SU-DHL-6 (cell line): ENCODE measurements around the gene AMER2.

Experiments used
- H2AFZ ChIP-seq: fragments of 200-600 bp; sonication (generic); 2 replicates; pipeline ENCODE4 v1.6.1; 2014; ENCODE audit warnings: low read depth, mild to moderate bottlenecking, moderate library complexity, mixed read lengths, antibody characterized with exemption, low read length; ENCODE audit not compliant: severe bottlenecking
- H3F3A ChIP-seq: fragments of 200-600 bp; shearing (Covaris generic); 2 replicates; pipeline ENCODE4 v1.6.0; 2016; ENCODE audit warnings: antibody characterized with exemption, mild to moderate bottlenecking; ENCODE audit not compliant: insufficient read depth
- H3K27ac ChIP-seq: fragments of 200-600 bp; sonication (generic); 2 replicates; pipeline ENCODE4 v1.5.1; 2016; ENCODE audit warnings: low read depth, mild to moderate bottlenecking, low read length, moderate library complexity, mixed read lengths
- H3K27me3 ChIP-seq: fragments of 200-600 bp; sonication (generic), shearing (Covaris generic); 2 replicates; pipeline ENCODE4 v1.6.0; 2014; ENCODE audit warnings: mild to moderate bottlenecking, low read length
- H3K36me3 ChIP-seq: fragments of 200-600 bp; sonication (generic); 2 replicates; pipeline ENCODE4 v1.6.1; 2014; ENCODE audit warnings: mild to moderate bottlenecking, low read length, mixed read lengths
- H3K4me2 ChIP-seq: fragments of 300-600, 200-600 bp; shearing (Covaris generic), sonication (generic); 2 replicates; pipeline ENCODE4 v1.6.0; 2014; ENCODE audit warnings: low read length, low read depth, mild to moderate bottlenecking; ENCODE audit not compliant: poor library complexity, severe bottlenecking
- H3K4me3 ChIP-seq: fragments of 200-600 bp; sonication (generic); 2 replicates; pipeline ENCODE4 v1.5.1; 2014; ENCODE audit warnings: antibody characterized with exemption, low read length, mild to moderate bottlenecking, mixed read lengths; ENCODE audit not compliant: insufficient read depth, poor library complexity, severe bottlenecking
- H3K79me2 ChIP-seq: fragments of 200-600 bp; sonication (generic); 2 replicates; pipeline ENCODE4 v1.6.1; 2014; ENCODE audit warnings: mild to moderate bottlenecking, low read length, moderate library complexity; ENCODE audit not compliant: insufficient read depth
- H3K9ac ChIP-seq: fragments of 200-600 bp; sonication (generic); 2 replicates; pipeline ENCODE4 v1.7.0; 2014; ENCODE audit warnings: mild to moderate bottlenecking, low read length
- H3K9me2 ChIP-seq: fragments of 200-600 bp; sonication (generic); replicated peaks from 2 replicates; pipeline ENCODE4 v1.6.1; 2014; ENCODE audit warnings: low read length; ENCODE audit not compliant: insufficient read depth
- H3K9me3 ChIP-seq: fragments of 200-600 bp; sonication (generic); 2 replicates; pipeline ENCODE4 v1.6.1; 2014; ENCODE audit warnings: low read length, mixed read lengths; ENCODE audit not compliant: insufficient read depth
- H4K20me1 ChIP-seq: fragments of 200-600 bp; sonication (generic); 2 replicates; pipeline ENCODE4 v1.6.1; 2014; ENCODE audit warnings: low read depth, mild to moderate bottlenecking, antibody characterized with exemption, low read length, moderate library complexity, mixed read lengths
- EZH2phosphoT487 ChIP-seq: fragments of 200-600 bp; sonication (generic), shearing (Covaris generic); conservative IDR thresholded peaks from 2 replicates; pipeline ENCODE4 v1.6.1; 2018; ENCODE audit warnings: mild to moderate bottlenecking, antibody characterized with exemption, low read length, moderate library complexity, mixed read lengths
- TF ChIP-seq, protein P1 (sequence below): fragments of 200-600 bp; sonication (generic); IDR thresholded peaks from one replicate; pipeline ENCODE4 v1.5.1; 2017; ENCODE audit warnings: antibody characterized with exemption, mild to moderate bottlenecking, low read length, moderate library complexity; ENCODE audit not compliant: insufficient read depth, poor library complexity, severe bottlenecking

The AMER2 gene

DNA sequence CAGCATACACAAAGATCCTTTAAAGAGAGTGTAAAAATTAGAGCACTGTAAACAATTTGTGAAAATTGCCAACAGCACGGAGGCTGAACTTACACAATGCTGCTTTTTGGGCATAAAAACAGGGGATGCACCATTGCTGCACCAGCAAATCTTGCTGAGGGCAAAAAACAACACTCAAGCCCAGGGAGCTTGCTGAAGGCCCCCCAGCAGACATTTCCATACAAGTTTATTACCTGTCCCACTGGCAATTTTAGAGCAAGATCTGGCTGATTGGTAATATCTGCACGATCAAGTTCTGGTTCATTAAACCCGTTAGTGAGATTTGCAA is 34.3 kb downstream of the AMER2 start:
- Histone ChIP-seq H3K27me3 (no peaks in the 10 kb centered on the region), H2AFZ (no peak overlapping the region), H3F3A (no peaks in the 10 kb centered on the region), H3K9me3 (no peaks in the 10 kb centered on the region), H3K4me3 (no peak overlapping the region), H3K9ac (no peak overlapping the region), H3K79me2 (no peaks in the 10 kb centered on the region), H3K27ac (no peak overlapping the region), H3K4me2 (no peak overlapping the region), H4K20me1 (no peaks in the 10 kb centered on the region), H3K36me3 (no peaks in the 10 kb centered on the region), H3K9me2 (no peaks in the 10 kb centered on the region)
- TF ChIP-seq, protein P1, sequence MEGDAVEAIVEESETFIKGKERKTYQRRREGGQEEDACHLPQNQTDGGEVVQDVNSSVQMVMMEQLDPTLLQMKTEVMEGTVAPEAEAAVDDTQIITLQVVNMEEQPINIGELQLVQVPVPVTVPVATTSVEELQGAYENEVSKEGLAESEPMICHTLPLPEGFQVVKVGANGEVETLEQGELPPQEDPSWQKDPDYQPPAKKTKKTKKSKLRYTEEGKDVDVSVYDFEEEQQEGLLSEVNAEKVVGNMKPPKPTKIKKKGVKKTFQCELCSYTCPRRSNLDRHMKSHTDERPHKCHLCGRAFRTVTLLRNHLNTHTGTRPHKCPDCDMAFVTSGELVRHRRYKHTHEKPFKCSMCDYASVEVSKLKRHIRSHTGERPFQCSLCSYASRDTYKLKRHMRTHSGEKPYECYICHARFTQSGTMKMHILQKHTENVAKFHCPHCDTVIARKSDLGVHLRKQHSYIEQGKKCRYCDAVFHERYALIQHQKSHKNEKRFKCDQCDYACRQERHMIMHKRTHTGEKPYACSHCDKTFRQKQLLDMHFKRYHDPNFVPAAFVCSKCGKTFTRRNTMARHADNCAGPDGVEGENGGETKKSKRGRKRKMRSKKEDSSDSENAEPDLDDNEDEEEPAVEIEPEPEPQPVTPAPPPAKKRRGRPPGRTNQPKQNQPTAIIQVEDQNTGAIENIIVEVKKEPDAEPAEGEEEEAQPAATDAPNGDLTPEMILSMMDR: no peak
- TF ChIP-seq EZH2phosphoT487: no peak

DNA sequence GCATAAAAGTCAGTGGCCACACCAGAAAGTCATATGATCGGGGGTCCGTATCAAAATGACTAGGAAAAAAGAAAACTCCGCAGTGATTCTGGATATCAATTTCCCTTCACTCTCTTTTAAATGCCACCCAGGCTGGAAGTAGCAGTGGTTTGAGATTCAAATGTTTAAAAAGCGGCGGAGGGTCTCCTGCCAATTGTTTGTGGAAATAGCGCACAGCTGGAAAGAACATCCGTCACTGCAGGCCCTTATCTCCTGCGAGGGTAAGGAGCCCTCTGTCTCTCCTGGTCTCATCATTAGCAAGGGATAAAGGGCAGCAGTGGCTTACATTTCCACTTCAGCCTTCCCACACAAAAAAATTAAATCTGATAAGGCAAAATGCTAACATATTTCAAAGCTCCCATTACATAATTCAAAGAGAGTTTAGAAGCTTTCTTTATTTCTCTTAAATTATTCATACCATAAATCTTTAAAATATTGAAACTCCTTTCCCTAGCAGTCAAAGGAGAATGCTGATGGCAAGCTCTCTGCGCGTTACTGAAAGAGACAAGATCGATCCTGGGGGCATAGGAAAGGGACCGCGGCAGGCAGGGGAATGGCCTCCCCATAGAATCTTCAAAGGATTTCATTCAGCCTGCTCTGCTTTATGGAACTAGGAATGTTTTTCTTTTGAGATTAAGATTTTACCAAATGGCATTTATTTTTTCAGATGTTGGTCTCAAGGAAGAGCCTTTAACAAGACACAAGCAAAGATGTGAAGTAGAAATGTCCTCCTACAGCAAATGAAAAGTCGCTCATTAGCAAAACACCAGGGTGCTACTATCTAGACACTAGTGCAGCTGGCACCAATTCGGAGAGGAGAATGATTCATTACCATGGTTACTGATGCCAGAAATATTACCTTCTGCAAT is 35.0 kb downstream of the AMER2 start:
- no peak overlapping the region for H3K27ac ChIP-seq
- no peaks in the 10 kb centered on the region for H3K9me2 ChIP-seq
- H3K4me2 ChIP-seq: no peak overlapping the region
- no peaks in the 10 kb centered on the region for H4K20me1 ChIP-seq
- no peaks in the 10 kb centered on the region for H3F3A ChIP-seq
- no peaks in the 10 kb centered on the region for H3K9me3 ChIP-seq
- no peaks in the 10 kb centered on the region for H3K36me3 ChIP-seq
- no peak overlapping the region for H3K4me3 ChIP-seq
- no peak overlapping the region for H2AFZ ChIP-seq
- H3K79me2 ChIP-seq: no peaks in the 10 kb centered on the region
- H3K27me3 ChIP-seq: no peaks in the 10 kb centered on the region
- TF ChIP-seq EZH2phosphoT487: no peak
- TF ChIP-seq, protein P1: no peak
- no peak overlapping the region for H3K9ac ChIP-seq

DNA sequence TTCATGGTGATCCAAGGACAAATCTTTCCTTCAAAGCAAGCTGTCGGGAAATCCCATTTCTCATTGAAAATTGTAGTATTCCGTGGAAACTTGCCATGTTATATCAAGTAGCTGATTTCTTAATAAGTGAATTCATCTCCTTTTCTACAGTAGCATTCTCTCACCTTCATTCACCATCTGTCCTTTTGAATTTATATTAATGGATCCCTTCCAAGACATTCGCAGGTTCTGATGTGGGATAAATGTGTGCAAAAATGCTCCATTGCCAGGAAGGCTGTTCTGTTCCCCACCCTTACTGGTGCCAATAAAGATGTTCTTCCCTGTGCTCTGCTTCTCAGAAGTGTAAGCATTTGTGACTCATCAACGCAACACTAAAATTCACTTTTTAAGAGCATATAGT is 36.2 kb downstream of the AMER2 start:
- Histone ChIP-seq H3K9me2 (no peaks in the 10 kb centered on the region), H3K4me3 (no peak overlapping the region), H3K9ac (no peak overlapping the region), H4K20me1 (no peaks in the 10 kb centered on the region), H3K9me3 (no peaks in the 10 kb centered on the region), H3K79me2 (no peaks in the 10 kb centered on the region), H2AFZ (no peak overlapping the region), H3K4me2 (no peak overlapping the region), H3K27me3 (no peaks in the 10 kb centered on the region), H3F3A (no peaks in the 10 kb centered on the region), H3K27ac (no peak overlapping the region), H3K36me3 (no peaks in the 10 kb centered on the region)
- TF ChIP-seq EZH2phosphoT487: no peak
- TF ChIP-seq, protein P1: no peak
